GM10266 (cell line): ENCODE measurements around the gene DCBLD2.

Experiments used
- DNase-seq: peaks from one replicate; pipeline ENCODE4 v3.0.0; 2012; ENCODE audit errors: extremely low spot score
- CTCF ChIP-seq: IDR thresholded peaks from 2 replicates; pipeline ENCODE4 v1.5.1; 2012; ENCODE audit warnings: mild to moderate bottlenecking, low read depth; ENCODE audit not compliant: control insufficient read depth, insufficient read depth; ENCODE audit errors: missing control alignments

Gene DCBLD2

DNA sequence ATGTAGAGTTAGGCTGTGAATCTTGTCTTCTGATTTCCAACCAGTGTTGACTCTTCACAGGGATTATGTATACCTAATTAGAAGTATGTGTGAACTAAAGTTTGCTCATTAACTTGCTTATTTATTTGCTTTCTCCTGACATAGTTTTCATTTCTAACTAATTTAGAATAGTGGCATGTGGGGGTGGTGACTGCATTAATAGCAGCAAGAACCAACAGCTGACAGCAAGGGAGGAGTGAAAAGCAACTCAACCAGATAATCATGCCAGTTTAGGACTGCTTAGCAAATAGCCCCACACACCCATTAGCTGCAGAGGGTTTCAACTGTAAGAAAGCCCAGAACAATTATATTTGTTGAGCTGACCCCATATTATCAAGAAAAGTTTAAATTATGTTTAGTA is 134.6 kb downstream of the DCBLD2 start:
- TF ChIP-seq CTCF = no peak
- DNase-seq = no peak

DNA sequence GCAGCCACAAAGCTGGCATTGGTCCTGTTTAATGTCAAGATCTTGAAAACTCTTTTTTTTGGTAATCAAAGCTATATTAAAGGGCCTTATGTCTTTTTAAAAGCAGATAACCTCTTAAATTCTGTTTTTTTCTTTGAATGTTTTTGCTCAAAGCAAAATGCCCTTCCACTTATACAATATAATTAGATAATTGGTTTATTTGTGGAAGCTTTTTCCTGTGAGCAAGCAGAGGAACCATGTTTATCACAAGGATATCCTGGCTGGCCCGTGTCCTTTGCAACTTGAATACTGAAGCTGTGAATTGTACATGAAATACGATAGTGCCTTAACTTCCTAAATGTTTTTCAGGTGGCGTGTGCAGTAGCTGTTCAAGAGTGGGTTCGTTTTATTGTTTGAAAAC is 135.8 kb downstream of the DCBLD2 start:
- no peak for DNase-seq

DNA sequence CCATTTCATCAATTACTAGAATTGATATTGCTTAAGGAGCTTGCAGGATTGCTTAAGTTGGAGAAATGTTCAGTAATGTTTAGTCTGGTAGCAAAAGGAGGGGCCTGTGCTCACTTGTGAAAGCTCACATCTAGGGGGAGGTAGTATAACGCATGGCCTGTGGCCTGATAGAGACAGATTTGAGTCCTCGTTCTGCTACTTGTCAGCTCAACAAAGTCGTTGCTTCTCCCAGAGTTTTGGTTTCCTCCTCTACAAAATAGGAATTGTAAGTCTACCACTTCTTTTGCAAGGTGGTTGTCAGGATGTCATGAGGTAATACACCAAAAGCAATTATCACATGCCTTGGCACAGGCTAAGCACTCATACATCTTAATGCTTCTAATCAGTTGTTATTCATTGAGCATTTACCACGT is 137.0 kb downstream of the DCBLD2 start:
- TF ChIP-seq CTCF = peak; percentile 3
- no peak for DNase-seq

More for the DNA sequence above, 135.8 kb downstream of the DCBLD2 start:
- TF ChIP-seq CTCF = no peak

DNA sequence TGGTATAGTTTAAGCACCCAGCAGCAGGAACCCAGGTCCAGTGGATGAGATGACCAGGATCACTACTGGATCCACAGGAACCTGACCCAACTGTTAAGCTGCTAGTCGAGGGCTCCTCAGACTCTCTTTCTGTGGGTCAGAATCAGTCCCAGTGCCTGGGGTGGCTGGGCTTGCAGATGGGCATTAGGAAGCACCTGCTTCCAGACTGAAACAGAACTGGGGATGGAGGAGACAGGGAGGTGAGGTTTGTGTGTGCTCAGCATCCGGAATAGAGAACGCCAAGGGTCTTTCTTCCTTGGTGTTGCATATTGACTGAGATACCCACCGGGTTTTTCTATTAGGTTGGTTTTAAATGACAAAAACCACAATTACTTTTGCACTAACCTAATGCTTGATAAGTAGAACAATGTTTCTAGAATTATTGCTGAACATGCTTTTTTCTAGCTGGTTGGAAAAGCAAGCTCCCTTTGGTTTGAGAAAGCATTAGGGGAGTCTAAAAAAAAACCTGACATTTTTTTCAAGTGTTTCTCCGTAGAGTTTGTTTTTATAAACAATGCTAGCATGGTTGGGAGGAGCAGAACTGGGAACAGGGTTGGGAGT is 137.6 kb downstream of the DCBLD2 start:
- TF ChIP-seq CTCF = no peak
- DNase-seq = no peak

DNA sequence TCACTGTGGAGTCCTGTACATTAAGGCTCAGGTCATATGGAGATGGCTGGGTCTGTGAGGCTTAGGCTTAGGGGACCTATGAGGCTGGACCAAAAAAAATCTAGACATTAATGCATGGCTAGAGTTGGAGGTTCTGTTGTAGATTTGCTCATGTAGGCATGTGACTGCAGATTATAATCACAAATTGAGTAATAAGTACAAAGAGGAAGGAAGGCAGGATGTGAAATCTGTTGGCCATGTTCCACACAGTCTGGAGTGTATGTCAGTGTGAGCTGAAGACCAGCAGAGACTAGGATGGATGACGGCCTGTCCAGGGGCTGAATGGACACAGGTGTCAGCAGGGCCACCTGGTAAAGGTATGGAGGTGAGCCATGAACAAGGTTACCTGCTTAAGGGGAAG is 138.4 kb downstream of the DCBLD2 start, which contains the start of gene ST3GAL6:
Gene ST3GAL6 (plus strand): TSS at position 265 of the 400 bp plus-strand sequence. CDS start 5,101 bp downstream, outside the sequence.
- no peak for TF ChIP-seq CTCF
- DNase-seq = no peak

DNA sequence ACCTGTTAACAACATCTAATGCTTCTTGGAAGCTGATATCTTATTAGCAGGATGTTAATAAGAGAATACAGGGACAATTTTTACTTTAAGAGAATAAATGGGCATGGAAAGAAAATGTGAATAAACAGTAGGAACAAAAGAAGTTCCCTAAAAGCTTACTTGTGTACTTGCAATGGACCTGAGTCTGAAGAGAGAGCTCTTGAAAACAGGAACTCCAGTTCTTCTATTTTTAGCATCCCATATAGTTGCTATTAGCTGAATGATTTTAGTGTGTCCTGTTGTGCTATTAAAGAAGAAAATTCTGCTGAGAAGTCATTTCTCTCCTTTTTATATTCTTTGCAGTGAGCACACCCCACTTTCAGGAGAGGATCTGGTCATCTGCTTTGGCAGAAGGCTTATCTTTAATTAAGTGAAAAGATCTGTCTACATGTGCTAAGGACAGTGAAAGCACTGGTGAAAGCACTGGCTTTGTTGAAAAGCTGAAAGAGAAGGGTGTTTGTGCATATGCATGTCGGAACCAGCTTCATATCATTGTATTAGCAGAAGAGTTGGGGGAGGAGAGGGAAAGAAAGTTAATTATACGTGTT is 139.8 kb downstream of the DCBLD2 start:
- TF ChIP-seq CTCF = no peak
- no peak for DNase-seq

DNA sequence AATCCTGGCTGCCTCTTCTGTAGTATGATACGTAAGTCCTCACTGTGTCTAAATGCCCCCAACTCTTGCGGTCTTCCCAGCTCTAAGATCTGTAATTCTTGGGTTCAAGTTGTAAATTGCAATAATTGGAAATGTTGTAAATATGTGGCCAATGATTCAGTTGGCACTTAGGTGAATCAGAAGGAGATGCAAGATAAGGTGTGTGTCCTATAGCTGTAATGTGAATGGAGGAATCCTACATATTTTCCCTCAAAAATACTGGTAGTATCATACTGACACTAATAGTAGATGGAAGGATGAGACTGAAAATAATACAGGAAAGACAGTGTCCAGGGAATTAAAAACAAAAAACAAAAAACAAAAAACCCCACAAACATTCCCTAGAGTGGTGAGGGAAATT is 141.9 kb downstream of the DCBLD2 start:
- no peak for DNase-seq

More for the DNA sequence above, 141.9 kb downstream of the DCBLD2 start:
- no peak for TF ChIP-seq CTCF
